Colonic mucosa (tissue), 4 donors: Measurements from ENCODE around the gene BTBD10. TPM values are rescaled to one million over a fixed set of nuclear protein-coding genes. Genes with fewer than 3 reads are reported as not detected.

Experiments used
- DNase-seq: peaks from one replicate; pipeline ENCODE4 v3.0.0-alpha.2; 2020
- H3K27ac ChIP-seq: fragments of 200-600 bp; one replicate; pipeline ENCODE4 v1.8.0; 2021
- H3K27me3 ChIP-seq: fragments of 200-600 bp; one replicate; pipeline ENCODE4 v1.8.0; 2021
- H3K36me3 ChIP-seq: fragments of 200-600 bp; one replicate; pipeline ENCODE4 v1.8.0; 2021
- H3K4me1 ChIP-seq: fragments of 200-600 bp; one replicate; pipeline ENCODE4 v1.8.0; 2021; ENCODE audit warnings: mild to moderate bottlenecking
- H3K4me3 ChIP-seq: fragments of 200-600 bp; one replicate; pipeline ENCODE4 v1.8.0; 2021
- H3K9ac ChIP-seq, 2 donors: one replicate each; pipeline ENCODE4 v1.7.0; 2013; ENCODE audit warnings: control low read depth in 2 of 2, low read depth in 2 of 2, low read length in 2 of 2
- H3K9me3 ChIP-seq: fragments of 200-600 bp; one replicate; pipeline ENCODE4 v1.8.0; 2021
- intact Hi-C: fragments of 100-400 bp; cut with DNase I; formaldehyde crosslinking; loops from one replicate; pipeline ENCODE4 v1.14.1; 2022
- total RNA-seq, 2 donors: library from RNA; stranded (reverse); fragmentation: NEBNext Ultra II Directional in 1 of 2; extraction: Animal tissue kit (Norgen Biotek cat#: 25700) in 1 of 2; gene quantifications; one replicate each; pipeline ENCODE4 v1.2.1, GENCODE V29; 2021
- TF ChIP-seq, protein P1 (sequence below): fragments of 200-600 bp; IDR thresholded peaks from one replicate; pipeline ENCODE4 v1.8.0; 2022; ENCODE audit warnings: antibody characterized with exemption, mild to moderate bottlenecking
- donor health status: healthy.
- donor health status: DM: no; HTN: no; CAD: no.
- donor health status: DM: no; HTN: no; CAD: no.

Gene BTBD10
- 10 to 100 TPM; 31.8 to 34.5 TPM for total RNA-seq

GRCh38 chr11:13462901-13463778 is at the start of gene BTBD10:
BTBD10 (minus strand) TSS chr11:13463222; CDS start chr11:13445124, 18,098 bp downstream.
- no peaks in the 10 kb centered on the region for H3K9me3 ChIP-seq
- peak; percentile 95 for DNase-seq
- TF ChIP-seq, protein P1, sequence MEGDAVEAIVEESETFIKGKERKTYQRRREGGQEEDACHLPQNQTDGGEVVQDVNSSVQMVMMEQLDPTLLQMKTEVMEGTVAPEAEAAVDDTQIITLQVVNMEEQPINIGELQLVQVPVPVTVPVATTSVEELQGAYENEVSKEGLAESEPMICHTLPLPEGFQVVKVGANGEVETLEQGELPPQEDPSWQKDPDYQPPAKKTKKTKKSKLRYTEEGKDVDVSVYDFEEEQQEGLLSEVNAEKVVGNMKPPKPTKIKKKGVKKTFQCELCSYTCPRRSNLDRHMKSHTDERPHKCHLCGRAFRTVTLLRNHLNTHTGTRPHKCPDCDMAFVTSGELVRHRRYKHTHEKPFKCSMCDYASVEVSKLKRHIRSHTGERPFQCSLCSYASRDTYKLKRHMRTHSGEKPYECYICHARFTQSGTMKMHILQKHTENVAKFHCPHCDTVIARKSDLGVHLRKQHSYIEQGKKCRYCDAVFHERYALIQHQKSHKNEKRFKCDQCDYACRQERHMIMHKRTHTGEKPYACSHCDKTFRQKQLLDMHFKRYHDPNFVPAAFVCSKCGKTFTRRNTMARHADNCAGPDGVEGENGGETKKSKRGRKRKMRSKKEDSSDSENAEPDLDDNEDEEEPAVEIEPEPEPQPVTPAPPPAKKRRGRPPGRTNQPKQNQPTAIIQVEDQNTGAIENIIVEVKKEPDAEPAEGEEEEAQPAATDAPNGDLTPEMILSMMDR, result no peak
- peak within 1 kb of the TSS; percentile 93 for H3K27ac ChIP-seq
- H3K4me3 ChIP-seq, result peak within 1 kb of the TSS; percentile 75
- peak within 1 kb of the TSS; percentile 90 to 94 for H3K9ac ChIP-seq
- H3K36me3 ChIP-seq, result no peaks in the 10 kb centered on the region
- no peaks in the 10 kb centered on the region for H3K4me1 ChIP-seq
- no peaks in the 10 kb centered on the region for H3K27me3 ChIP-seq
- intact Hi-C loops, result loop anchor here (10.0 kb wide), 1 partner anchor 108 kb away; no protein-coding TSS in a partner anchor

DNA sequence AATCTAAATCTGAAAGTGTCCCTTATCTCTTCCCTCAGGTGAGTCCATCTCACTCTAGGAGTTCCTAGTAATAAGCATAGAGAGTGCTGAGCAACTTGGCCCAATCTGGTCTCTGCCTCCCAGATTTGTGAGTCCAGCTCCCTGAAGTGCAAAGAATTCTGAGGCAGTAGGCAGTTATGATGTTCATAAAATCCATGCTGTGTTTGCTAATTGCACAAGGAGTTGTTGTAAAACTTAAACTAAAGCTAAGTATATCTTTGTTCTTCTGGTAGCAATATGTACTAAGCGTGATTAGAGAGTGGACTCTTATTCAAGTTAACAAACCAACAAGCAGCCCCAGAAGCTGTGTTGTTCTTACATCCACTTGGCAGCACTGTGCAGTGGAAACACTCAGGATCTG is 40.4 kb upstream of the BTBD10 start:
- no peak overlapping the region for H3K27ac ChIP-seq
- H3K27me3 ChIP-seq, result no peaks in the 10 kb centered on the region
- TF ChIP-seq, protein P1, result no peak
- H3K9ac ChIP-seq, result no peak overlapping the region
- H3K36me3 ChIP-seq, result no peaks in the 10 kb centered on the region
- H3K4me3 ChIP-seq, result no peak overlapping the region
- no peaks in the 10 kb centered on the region for H3K9me3 ChIP-seq
- H3K4me1 ChIP-seq, result no peaks in the 10 kb centered on the region
- DNase-seq, result peak; percentile 31
- intact Hi-C loops, result no loop called here

DNA sequence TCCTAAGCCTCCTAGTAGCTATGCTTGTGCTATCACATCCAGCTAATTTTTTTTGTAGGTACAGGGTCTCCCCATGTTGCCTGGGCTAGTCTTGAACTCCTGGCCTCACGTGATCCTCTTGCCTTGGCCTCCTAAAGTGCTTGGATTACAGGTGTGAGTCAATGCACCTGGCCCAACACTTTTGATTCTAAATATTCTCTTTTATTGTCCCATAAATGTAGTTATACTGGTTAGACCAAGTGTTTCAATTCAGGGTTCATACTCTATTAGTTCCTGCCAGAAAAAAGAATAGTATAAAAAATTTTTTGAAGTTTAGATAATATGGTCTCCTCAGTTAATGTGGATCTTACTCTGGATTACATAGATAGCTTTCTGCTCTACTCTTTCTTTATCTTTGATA is 39.5 kb upstream of the BTBD10 start:
- Histone ChIP-seq H3K4me1 (no peaks in the 10 kb centered on the region), H3K27ac (no peak overlapping the region), H3K9ac (no peak overlapping the region), H3K4me3 (no peak overlapping the region), H3K9me3 (no peaks in the 10 kb centered on the region), H3K27me3 (no peaks in the 10 kb centered on the region), H3K36me3 (no peaks in the 10 kb centered on the region)
- no peak for DNase-seq
- intact Hi-C loops, result no loop called here
- TF ChIP-seq, protein P1, result no peak

- DNase-seq, result no peak
- TF ChIP-seq, protein P1, result no peak
- H3K4me3 ChIP-seq, result no peak within 1 kb of the TSS
- no peak within 1 kb of the TSS for H3K9ac ChIP-seq
- H3K36me3 ChIP-seq, result no peaks in the 10 kb centered on the region
- H3K4me1 ChIP-seq, result no peaks in the 10 kb centered on the region
- H3K27ac ChIP-seq, result no peak within 1 kb of the TSS
- intact Hi-C loops, result no loop called here
- H3K27me3 ChIP-seq, result no peaks in the 10 kb centered on the region
- no peaks in the 10 kb centered on the region for H3K9me3 ChIP-seq
Observed at GRCh38 chr11:13495929-13496328, 32.9 kb upstream of the BTBD10 start, which contains the start of gene PTH. PTH (minus strand) TSS chr11:13495997; CDS start chr11:13492855, 3,142 bp downstream.

GRCh38 chr11:13494051-13494450 is 31.0 kb upstream of the BTBD10 start:
- H3K9ac ChIP-seq, result no peak overlapping the region
- intact Hi-C loops, result no loop called here
- H3K9me3 ChIP-seq, result no peaks in the 10 kb centered on the region
- no peak overlapping the region for H3K4me3 ChIP-seq
- DNase-seq, result no peak
- H3K36me3 ChIP-seq, result no peaks in the 10 kb centered on the region
- H3K4me1 ChIP-seq, result no peaks in the 10 kb centered on the region
- TF ChIP-seq, protein P1, result no peak
- H3K27me3 ChIP-seq, result no peaks in the 10 kb centered on the region
- no peak overlapping the region for H3K27ac ChIP-seq
